MM.1S (cell line): ENCODE measurements around the gene KRTAP4-3.

ENCODE experiments used
- EZH2 ChIP-seq: fragments of 300-600 bp; sonication (generic); optimal IDR thresholded peaks from 2 replicates; pipeline ENCODE3; 2017; ENCODE audit warnings: low read depth, mild to moderate bottlenecking, antibody characterized with exemption, low read length, mixed read lengths
- EZH2phosphoT487 ChIP-seq: fragments of 300-600 bp; sonication (generic); IDR thresholded peaks from 2 replicates; pipeline ENCODE4 v1.6.1; 2018; ENCODE audit warnings: antibody characterized with exemption, low read length
- TF ChIP-seq, protein P1 (sequence below): fragments of 300-600 bp; sonication (generic); IDR thresholded peaks from 2 replicates; pipeline ENCODE4 v1.5.1; 2016; ENCODE audit warnings: antibody characterized with exemption, low read length, mixed read lengths

GRCh38 chr17:41178843-41179616 lies 11.0 kb upstream of the KRTAP4-3 start:
- TF ChIP-seq EZH2phosphoT487 (no peak), EZH2 (no peak)
- TF ChIP-seq, protein P1, sequence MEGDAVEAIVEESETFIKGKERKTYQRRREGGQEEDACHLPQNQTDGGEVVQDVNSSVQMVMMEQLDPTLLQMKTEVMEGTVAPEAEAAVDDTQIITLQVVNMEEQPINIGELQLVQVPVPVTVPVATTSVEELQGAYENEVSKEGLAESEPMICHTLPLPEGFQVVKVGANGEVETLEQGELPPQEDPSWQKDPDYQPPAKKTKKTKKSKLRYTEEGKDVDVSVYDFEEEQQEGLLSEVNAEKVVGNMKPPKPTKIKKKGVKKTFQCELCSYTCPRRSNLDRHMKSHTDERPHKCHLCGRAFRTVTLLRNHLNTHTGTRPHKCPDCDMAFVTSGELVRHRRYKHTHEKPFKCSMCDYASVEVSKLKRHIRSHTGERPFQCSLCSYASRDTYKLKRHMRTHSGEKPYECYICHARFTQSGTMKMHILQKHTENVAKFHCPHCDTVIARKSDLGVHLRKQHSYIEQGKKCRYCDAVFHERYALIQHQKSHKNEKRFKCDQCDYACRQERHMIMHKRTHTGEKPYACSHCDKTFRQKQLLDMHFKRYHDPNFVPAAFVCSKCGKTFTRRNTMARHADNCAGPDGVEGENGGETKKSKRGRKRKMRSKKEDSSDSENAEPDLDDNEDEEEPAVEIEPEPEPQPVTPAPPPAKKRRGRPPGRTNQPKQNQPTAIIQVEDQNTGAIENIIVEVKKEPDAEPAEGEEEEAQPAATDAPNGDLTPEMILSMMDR = no peak
